Measurements from ENCODE around the gene DIP2A. TPM values are rescaled to one million over a fixed set of nuclear protein-coding genes. Genes with fewer than 3 reads are reported as not detected.

Gene DIP2A
- polyA plus RNA-seq, 3 donors = 24.7 to 25.8 (median 25.3) TPM

DNA sequence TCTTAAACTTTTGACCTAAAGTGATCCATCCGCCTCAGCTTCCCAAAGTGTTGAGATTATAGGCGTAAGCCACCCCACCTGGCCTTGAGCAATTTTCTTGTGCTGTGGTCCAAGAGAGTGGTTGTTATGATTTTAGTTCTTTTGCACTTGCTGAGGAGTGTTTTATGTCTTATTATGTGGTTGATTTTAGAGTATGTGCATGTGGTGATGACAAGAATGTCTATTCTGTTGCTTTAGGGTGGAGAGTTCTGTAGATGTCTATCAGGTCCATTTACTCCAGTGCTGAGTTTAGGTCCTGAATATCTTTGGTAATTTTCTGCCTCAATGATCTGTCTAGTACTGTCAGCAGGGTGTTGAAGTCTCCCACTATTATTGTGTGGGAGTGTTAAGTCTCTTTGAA is 157.4 kb downstream of the DIP2A start:
- DNase-seq (ENCODE audit: low read depth in 3 of 3, low spot score in 2 of 3) = no peak

DNA sequence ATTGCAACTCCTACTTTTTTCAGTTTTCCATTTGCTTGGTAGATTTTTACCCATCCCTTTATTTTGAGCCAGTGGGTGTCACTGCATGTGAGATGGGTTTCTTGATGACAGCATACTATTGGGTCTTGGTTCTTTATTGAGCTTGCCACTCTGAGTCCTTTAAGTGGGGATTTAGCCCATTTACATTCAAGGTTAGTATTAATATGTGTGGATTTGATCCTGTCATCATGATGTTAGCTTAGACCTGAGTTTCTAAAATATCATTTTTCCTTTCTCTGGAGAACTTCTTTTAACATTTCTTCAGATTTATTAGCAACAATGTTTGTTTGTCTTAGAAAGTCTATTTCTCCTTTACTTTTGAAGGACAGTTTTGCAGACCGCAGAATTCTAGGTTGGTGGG is 158.0 kb downstream of the DIP2A start:
- no peak for DNase-seq (ENCODE audit: low read depth in 3 of 3, low spot score in 2 of 3)

DNA sequence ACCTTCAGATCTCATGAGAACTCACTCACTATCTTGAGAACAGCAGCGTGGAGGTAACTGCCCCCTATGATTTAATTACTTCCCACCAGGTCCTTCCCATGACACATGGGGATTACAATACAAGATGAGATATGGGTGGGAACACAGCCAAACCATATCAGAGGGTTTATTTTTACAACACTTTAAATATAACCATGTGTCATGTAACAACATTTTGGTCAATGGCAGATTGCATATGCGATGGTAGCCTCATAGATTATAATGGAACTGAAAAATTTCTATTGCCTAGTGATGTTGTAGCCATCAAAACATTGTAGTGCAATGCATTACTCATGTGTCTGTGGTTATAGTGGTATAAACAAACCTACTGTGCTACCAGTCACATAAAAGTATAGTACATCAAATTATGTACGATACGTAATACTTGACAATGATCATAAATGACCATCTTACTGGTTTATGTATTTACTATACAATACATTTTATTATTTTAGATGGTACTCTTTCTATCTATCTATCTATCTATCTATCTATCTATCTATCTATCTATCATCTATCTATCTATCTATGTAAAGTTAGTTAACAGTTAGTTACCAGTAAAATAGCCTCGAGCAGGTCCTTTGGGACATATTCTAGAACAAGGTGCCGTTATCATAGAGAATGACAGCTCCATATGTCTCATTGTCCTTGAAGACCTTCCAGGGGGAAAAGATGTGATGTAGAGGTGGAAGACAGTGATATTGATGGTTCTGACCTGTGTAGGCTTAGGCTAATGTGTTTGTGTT is 158.8 kb downstream of the DIP2A start:
- DNase-seq (ENCODE audit: low read depth in 3 of 3, low spot score in 2 of 3) = no peak

GRCh38 chr21:46618738-46619379 is 160.2 kb downstream of the DIP2A start:
- DNase-seq (ENCODE audit: low read depth in 3 of 3, low spot score in 2 of 3) = no peak

Other genes with a start within 250 kb of the DIP2A start
- 10 to 100 TPM; 22.8 to 33.3 (median 29.7) TPM for gene LSS, start 230.1 kb upstream of the DIP2A start, polyA plus RNA-seq (ENCODE audit: insufficient read length in 3 of 3)
- 10 to 100 TPM; 66.9 to 74.4 (median 70.3) TPM for gene MCM3AP, start 173.3 kb upstream of the DIP2A start, polyA plus RNA-seq (ENCODE audit: insufficient read length in 3 of 3)
- 10 to 100 TPM; 22.8 to 25.0 (median 24.7) TPM for gene YBEY, start 172.5 kb upstream of the DIP2A start, polyA plus RNA-seq (ENCODE audit: insufficient read length in 3 of 3)
- 1 to 10 TPM; 6.7 to 8.1 (median 7.4) TPM for gene C21orf58, start 135.0 kb upstream of the DIP2A start, polyA plus RNA-seq (ENCODE audit: insufficient read length in 3 of 3)
- 10 to 100 TPM; 27.2 to 32.5 (median 29.3) TPM for gene PCNT, start 134.7 kb upstream of the DIP2A start, polyA plus RNA-seq (ENCODE audit: insufficient read length in 3 of 3)
- gene S100B, start 146.2 kb downstream of the DIP2A start, polyA plus RNA-seq (ENCODE audit: insufficient read length in 3 of 3) = 1 to 10 TPM; 2.1 to 5.6 (median 2.9) TPM
- gene PRMT2, start 176.8 kb downstream of the DIP2A start, polyA plus RNA-seq (ENCODE audit: insufficient read length in 3 of 3) = 100 to 1,000 TPM; 128 to 134 (median 129) TPM